ENCODE results near the gene TRMT1.
"Not testable (repeated sequence)": the region's sequence is repeated elsewhere in the genome, so short reads cannot be mapped to it uniquely, and the experiment has no call there.

Gene TRMT1

DNA sequence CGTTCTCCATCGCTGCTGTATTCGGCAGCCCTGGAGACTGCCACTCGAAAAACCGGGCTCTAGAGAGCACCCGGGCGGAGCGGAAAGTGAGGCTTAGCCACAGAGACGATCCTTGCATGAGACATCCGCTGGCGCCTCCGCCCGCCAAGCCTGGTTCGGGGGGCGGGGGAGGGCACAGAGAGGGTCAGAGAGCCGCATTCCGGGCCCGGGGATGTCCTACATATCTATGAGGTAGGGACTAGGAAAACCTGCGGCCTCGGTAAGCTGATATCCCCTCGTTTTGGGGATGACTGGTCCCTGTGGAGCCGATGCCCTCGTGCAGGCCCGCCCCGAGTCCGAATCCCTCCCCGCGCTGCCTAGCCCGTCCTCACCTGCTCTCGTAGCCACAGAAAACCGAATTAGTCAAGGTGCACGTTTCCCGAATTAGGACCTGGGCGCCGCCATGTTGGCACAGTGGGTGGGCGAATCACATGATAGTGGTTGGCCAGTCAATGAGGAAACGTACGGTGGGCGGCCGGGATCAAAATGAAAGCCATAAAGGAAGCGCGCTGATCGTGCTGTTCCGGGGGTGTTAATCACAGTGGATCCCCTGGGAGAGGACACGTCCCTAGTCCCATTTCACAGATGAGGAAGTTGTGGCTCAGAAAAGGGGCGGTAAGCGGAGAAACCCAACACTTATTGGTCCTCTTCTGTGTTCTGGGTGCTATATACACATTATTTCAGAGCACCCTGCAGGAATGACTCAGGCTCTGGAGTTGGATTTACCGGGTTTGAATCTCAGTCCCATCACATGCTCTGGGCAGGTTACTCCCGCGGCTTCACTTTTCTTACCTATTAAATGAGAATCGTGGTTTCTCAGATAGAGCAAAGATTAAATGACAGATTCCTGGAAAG is at the start of gene TRMT1:
Gene TRMT1 (minus strand): TSS at position 459 of the 894 bp plus-strand sequence. CDS start 341 bp downstream, at position 118.
- peak; percentile 81 for DNase-seq

DNA sequence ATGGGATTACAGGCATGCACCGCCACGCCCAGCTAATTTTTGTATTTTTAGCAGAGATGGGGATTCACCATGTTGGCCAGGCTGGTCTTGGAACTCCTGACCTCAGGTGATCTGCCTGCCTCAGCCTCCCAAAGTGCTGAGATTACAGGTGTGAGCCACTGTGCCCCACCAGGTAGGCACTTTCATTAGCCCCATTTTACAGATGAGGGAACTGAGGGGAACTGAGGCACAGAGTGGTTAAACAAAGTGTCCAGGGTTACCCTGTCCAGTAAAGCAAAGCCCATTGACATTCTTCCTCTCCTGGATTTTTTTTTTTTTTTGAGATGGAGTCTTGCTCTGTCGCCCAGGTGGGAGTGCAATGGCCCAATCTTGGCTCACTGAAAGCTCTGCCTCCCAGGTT is 49.6 kb upstream of the TRMT1 start:
- DNase-seq: not testable (repeated sequence)

DNA sequence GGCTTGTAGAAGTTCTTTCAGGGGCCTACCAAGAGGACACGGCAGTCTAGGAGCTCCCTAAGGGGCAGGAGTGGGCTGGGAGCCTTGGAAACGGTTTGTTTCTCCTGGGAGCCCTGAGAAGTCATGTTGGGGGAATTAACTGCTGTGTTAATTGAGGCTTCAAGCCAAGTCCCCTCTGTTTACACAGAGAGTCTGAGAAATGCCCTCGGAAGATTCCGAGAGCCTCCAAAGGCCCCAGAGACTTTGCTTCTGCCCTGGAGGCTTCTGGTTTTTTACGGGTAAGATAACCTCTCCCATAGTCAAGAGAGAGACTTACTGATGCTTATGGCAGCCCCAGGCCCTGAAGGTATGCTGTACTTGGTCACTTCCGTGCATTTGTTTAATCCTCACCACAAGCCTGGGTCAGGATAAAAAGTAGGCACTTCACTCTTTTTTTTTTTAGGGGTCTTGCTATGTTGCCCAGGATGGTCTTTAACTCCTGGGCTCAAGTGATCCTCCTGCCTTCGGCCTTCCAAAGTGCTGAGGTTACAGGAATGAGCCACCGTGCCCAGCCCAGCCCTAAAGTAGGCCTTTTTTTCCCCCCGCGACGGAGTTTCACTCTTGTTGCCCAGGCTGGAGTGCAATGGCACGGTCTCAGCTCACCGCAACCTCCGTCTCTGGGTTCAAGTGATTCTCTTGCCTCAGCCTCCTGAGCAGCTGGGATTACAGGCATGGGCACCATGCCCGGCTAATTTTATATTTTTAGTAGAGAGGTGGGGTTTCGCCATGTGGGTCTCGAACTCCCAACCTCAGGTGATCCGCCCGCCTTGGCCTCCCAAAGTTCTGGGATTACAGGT is 48.8 kb upstream of the TRMT1 start:
- DNase-seq: no peak

DNA sequence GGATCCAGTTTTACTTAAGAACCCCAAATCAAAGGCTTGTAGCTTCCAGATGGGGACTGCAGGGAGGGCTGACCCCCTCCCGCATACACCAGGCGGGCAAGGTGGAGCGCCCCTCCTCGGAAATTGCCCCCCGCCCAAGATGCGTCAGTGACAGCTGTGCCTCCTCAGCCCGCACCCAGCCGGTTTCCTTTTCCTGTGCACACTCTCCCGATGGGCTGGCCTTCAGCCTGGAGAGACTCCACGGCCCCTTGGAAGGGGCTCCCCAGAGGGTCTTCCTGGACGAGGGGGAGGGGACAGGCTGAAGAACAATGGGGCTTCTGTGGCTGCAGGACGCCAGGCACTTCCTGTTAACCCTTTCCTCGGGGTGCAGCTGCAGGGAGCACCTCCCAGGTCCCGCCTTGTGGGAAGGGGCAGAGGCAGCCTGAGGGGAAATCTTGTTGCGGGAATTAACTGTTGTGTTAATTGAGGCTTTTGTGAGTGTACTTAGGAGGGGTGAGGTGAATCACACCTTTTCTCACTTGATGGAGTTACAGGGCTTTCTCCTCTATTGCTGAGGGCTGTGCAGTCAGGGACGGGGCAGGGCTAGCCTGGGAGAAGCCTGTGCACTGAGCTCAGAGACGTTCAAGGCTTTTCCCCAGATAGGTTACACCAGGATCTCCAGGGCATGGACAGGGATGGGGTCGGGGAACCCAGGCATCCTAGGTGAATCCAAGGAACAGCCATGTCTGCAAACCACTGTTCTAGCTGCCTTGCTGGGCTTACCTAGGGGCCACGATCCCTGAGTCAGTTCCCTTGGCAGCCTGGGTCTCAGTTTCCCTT is 48.0 kb upstream of the TRMT1 start:
- DNase-seq: no peak

DNA sequence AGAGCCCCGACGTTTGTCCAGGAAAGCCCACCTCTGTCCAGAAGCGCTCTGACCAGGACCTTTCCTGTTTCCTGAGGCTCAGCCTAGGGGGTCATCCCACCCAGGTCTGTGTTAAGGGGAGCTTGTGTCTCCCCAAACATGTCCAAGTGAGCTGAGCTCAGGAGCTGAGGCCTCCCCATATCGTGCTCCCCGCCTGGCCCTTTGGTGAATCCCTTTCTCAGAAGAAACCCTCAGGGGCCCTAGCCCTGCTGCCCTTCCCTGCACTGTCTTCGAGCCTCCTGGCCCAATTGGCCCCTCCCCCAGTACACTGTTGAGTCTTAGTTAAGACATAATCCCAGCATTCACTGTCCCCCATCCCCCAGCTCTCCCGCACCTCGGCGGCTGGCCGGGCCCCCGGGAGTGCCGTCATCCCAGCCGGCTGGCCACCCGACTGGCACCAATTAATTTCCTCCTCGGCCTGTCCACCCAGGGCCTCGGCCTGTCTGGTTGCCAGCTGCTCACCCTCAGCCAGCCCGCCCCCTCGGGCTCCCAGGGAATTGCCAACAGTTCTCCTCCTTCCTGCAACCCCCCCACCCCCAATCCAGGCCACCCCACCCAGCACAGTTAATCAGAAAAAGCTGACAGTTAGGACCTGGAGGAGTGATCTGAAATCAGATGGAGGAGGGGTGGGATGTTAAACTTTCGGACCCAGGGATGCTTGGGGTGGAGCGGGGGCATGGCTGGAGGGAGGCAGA is 47.2 kb upstream of the TRMT1 start:
- no peak for DNase-seq

DNA sequence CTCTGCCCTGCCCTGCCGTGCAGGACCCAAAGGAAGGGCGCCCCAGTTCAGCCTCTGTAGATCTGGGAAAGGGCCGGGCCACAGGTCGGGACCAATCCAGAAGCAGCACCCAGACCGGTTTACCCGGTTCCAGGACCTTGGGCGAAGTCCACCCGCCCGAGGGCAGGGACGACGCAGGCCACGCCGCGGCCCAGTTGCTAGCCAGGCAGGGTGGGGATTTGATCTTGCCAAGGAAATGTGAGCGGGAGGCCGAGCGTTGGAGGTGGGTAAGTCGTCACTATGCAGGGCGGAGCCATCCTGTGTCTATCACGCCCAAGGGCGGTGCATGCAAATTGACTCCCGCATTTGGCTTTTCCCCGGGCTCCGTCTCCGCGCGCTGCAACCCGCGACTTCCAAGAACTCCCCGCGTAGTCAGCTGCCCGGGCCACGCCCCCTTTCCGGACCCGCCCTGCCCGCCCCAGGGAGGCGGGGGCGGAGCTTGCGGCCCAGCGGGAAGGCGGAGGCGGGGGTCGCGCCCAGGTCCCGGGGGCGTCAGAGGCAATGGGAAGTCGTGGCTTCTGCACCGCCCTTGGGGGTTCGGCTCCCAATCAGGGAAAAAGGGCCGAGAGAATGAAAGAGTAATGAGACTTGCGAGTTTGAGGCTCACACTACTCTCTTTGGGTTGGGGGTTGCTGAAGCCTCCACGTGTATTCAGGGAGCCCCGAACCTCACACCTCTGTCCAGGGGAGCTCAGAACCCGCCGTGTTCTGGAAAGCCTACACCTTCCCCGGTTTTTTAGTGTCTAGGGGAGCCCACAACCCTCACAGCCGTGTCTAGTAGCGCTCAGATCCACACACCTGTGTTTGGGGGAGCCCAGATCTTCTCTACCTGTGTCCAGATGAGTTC is 46.4 kb upstream of the TRMT1 start:
- peak; percentile 66 for DNase-seq

DNA sequence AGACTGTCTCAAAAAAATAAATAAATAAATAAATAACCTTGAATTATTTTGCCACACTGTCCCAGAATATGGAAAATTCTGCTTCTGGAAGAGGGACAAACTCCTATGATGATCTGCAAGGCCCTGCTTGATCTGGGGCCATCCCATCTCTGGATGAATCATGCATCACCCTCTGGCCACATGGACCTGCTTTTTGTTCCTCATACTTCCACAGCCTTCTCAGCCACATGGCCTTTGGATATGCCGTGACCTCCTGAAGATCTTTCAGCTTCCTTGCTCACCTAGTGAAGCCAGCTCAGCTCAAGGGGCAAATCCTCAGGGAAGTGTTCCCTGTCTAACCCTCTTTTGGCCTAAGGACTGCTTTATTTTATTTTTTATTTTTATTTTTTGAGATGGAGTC is 44.0 kb upstream of the TRMT1 start:
- DNase-seq: no peak

DNA sequence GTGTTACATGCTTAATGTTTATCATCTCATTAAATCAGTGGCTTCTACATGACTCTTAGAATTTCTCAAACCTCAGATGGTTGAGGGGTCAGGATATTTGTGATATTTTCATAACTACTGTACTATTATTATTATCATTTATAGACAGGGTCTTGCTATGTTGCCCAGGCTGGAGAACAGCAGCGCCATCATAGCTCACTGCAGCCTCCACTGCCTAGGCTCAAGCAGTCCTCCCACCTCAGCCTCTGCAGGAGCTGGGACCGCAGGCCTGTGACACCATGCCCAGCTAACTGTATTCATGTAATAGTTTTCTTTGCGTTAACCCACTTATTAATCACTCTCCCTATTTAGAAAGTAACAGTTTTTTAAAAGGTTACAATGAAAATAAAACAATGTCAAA is 43.2 kb upstream of the TRMT1 start:
- no peak for DNase-seq

DNA sequence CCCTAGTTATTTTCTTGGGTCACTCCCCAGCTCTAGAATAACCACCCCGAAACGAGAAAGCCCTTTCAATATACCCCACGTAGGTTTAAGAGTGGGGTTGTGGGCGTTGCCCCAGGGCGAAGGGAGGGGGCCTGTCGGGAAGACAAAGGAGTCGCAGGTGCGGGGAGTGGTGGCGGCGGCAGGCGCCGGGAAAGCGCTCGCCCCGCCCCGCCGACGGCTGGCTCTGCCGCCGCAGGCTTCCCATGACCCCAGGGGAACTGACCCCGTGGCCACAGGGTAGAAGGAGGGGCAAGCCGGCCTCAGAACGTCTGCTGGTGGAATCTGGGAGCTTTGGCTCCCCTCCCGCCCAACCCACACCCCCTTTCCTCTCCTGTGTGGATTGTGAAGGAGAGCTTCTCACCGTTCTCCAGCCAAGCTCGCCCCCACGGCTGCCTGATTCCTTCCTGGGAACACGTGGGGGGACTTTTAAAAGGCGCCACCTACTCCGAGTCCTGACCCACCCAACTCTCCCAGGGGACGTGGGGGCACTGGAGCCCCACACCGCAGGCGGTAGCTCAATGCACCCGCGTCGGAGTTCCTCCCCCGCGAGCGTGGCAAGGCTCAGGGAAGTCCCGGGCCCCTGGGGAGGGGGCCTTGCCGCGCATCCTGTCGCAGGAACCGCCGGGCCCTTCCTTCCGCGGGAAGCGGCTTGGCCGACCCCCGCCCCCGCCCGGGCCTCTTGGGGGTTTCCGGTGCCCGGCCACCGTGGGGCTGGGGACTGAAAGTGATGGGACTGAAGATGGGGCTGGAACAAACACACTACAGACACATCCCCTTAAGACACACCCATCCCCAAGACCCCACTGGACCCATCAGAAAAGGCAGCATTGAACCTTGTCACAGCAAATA is 39.2 kb upstream of the TRMT1 start:
- no peak for DNase-seq

DNA sequence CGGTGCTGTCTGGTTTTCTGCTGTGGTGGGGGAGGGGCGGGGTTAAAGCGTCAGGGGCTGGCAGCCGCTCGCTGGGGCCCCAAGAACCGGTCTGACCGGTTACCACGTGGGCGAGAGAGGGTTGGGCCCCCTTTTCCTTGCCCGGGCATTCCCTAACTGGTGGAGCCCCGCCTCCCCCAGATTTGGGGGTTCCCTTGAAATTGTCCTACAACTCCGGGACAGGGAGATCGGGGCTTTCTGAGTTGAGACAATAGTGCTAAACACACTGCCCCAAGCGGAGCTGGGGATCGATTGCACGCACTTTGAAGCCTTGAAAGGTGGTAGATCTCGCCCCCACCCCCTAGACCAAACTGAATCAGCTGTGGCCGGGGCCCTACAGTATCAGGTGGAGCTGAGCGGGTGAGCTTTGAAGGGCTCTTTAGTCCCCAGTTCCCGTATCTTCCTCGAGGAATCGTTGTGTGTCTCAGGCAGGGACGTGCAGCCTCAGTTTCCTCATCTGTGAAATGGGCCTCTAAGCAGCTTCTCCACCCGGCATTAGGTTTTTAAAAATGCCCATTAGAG is 38.5 kb upstream of the TRMT1 start:
- DNase-seq: no peak

DNA sequence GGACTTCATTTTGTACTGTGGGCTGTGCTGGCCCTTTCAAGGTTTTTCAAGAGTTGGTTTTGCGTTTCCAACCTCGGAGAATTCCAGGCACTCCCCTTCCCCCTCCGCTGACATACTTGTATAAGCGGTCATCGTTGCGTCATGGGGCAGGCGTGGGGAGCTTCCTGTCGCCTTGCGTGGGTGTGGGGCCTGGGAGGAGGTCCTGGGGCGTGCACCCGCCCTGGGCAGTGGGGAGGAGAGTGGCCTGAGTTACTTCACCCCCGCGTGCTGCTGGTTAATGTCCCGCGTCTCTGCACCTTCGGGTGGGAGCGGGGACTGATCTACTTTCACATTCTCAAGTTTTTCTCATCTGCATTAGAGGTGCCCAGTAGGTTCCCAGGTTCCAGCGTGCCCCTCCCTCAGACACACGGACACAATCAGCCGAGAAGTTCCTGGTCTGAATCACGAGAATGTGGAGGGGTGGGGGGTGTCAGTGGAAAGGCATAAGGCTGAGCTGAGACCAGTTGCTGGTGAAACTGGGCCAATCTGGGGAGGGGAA is 37.8 kb upstream of the TRMT1 start:
- DNase-seq: no peak

DNA sequence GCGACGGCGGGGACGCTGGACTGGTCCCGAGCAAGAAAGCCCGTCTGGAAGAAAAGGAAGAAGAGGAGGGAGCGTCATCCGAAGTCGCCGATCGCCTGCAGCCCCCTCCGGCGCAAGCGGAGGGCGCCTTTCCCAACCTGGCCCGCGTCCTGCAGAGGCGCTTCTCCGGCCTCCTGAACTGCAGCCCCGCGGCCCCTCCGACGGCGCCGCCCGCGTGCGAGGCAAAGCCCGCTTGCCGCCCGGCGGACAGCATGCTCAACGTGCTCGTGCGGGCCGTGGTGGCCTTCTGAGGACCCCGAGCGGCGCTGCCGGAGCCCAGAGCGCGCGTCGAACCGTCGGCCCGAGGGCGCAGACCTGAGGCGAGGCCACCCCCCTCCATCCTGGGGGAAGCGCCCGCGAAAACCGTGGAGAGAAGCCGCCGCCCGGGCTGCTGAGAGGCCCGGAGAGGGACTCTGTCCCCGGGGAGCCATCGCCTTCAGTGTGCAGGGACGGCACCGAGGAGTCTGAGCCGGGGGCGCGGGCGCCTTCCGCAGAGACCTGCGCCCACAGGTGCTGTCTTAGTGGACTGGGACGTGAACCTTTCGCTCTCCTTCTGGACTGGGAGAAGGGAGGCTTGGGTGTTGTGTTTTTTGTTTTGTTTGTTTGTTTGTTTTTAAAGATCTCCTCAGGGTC is 37.2 kb upstream of the TRMT1 start:
- DNase-seq: no peak

DNA sequence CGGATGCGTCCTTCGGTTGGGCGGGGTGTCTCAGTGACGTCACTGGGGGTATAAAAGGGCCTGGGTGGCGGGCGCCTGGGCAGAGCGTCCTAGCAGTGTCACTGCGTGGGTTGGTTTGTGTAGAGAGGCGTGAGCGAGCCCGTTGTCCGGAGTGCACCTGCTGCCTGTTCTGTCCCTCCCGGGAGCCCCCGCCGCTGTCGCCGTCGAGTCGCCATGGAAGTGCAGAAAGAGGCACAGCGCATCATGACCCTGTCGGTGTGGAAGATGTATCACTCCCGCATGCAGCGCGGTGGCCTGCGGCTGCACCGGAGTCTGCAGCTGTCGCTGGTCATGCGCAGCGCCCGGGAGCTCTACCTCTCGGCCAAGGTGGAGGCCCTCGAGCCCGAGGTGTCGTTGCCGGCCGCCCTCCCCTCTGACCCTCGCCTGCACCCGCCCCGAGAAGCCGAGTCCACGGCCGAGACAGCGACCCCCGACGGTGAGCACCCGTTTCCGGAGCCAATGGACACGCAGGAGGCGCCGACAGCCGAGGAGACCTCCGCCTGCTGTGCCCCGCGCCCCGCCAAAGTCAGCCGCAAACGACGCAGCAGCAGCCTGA is 36.5 kb upstream of the TRMT1 start:
- no peak for DNase-seq

DNA sequence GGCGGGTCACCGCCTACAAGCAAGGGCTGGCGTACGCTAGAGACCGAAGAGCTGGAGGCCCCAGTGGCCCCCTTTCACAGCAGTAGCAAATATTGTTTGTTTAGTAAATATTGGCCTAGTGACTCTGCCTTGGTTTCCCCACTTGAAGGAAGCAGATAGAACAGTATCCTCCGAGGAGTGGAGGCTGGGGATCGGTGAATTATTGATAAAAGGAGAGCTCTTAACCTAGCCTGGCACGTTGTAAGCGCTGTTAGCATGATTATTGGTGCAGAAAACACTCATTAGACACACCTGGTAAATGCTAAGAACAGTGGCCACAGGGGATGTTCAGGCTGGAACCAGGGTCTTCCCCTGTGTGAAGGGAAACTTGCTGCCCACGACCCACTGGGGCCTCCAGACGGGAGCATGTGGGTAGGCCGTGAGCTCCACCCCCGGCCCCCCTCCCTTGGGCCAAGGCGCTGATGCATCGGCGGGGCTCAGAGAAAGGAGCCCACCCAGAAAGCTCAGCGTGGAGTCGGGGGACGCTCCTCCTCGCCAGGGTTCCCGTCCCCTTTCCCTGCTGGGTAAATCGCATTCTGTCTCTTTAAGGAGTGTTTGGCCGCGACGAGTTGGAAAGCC is 35.9 kb upstream of the TRMT1 start:
- DNase-seq: peak; percentile 77

DNA sequence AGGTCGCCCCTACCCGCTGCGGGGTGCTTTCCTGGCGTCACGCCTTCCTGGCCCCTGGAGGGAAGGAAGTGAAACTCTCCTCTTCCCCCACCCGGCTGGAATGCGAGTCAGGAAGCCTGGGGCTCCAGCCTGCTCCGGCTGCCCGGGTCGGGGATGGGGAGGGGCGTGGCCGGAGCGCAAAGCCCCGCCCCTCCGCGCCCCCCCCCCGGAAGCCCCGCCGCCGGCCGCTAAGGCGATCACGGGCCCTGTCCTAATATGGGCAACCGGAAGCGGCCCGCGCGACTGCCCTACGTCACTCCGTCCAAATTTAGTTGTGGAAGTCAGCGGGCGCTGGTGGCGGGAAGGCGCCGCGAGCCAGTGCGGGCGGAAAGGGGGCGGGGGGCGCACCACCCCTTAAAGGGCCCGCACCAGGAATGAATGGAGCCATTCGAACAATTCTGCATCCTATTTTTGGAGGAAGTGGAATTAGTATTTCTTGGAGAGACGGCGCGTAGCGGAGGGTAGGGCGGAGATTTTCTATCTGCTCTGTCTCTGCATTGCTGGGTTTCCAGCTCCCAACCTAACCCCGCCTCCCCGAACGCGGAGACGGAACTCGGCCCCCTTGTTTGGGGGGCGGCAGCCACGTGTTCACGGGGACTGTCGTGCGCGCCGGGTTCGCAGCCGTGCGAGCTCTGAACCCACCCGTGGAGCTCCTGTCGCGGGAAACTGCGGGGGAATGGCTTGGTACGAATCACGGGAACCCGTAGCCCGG is 35.2 kb upstream of the TRMT1 start:
- peak; percentile 91 for DNase-seq

DNA sequence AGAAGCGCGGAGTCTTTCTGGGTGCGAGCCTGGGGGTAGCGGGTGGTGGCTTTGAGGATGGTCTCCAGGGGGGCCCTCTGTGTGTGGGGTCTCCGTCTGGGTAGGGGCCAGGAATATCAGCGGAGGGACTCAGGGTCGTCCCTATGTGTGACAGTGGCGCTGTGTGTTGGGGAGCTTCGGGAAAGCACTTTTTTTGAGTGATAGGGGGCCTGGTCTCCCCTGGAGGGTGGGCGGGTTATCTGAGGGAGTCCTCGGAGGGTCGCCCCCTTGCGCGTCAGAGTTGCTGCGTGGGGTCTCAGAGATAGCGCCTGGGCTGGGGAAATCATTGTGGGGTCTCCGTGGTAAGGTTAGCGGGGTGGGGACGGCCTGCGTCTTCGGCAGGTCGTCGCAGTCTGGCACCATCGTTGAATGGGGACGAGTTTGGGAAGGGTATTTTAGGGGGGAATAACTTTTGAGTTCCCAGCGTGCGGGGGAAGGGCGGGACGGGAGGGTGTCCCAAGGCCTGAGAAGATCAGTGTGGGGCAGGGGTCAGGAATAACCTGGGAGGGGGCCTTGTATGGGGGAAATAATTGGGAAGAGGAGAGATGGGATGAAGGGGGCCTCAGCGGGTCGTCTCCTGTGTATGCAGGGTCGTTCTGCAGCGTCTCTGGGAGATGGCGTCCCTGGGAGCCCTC is 34.5 kb upstream of the TRMT1 start:
- DNase-seq: no peak
